Transverse colon (tissue), 3 donors: ENCODE results near the gene COL5A3.

Experiments used
- CTCF ChIP-seq, 5 experiments: fragments of 200-600 bp in 3 of 5; fragments of 450-650 bp in 2 of 5; sonication (generic) in 3 of 5; IDR thresholded peaks; 1 replicate in 2 of 5; 2 replicates in 3 of 5; pipeline ENCODE4 v1.5.1; 2016 to 2017; ENCODE audit warnings: antibody characterized with exemption in 5 of 5, inconsistent platforms in 3 of 5, mild to moderate bottlenecking in 2 of 5, moderate library complexity in 1 of 5
- EP300 ChIP-seq: sonication (generic); formaldehyde crosslinking; IDR thresholded peaks from one replicate; pipeline ENCODE4 v1.6.1; 2017; ENCODE audit warnings: antibody characterized with exemption, low read depth
- POLR2A ChIP-seq: fragments of 450-650 bp; IDR thresholded peaks from one replicate; pipeline ENCODE4 v1.6.1; 2016; ENCODE audit warnings: antibody characterized with exemption, mild to moderate bottlenecking, moderate library complexity

DNA sequence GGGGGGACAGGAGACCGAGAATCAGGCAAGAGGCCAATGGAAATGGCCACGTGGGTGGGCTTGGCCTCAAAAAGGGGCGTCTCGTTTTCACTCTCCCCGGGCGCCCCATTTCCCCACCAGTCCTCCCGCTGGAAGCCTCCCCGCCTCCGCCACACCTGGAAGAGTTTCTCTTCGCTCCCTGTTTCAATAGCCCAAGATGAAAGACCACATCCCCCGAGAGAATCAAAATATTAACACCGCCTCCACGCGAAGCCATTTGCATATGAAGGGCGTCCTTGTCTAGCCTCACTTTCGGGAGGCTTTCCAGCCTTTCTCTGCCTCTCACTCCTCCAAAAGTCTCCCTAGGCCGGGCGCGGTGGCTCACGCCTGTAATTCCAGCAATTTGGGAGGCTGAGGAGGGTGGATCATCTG lies 73.3 kb downstream of the COL5A3 start:
- TF ChIP-seq CTCF (IDR thresholded peaks at IDR 0.05) (no peak), POLR2A (no peak), EP300 (no peak)
